Stomach smooth muscle (tissue), 2 donors: ENCODE results near the gene TAF1D.
"Not testable (repeated sequence)": the region's sequence is repeated elsewhere in the genome, so short reads cannot be mapped to it uniquely, and the experiment has no call there.

Experiments used
- H3K27ac ChIP-seq: one replicate; pipeline ENCODE4 v1.7.0; 2013; ENCODE audit warnings: mild to moderate bottlenecking, low read length, inconsistent platforms
- H3K27me3 ChIP-seq, 2 donors: one replicate each; pipeline ENCODE4 v1.7.0; 2013; ENCODE audit warnings: low read length in 2 of 2; ENCODE audit not compliant: insufficient read depth in 2 of 2, control insufficient read depth in 1 of 2
- H3K36me3 ChIP-seq, 2 donors: one replicate each; pipeline ENCODE4 v1.7.0; 2013; ENCODE audit warnings: low read length in 2 of 2; ENCODE audit not compliant: control insufficient read depth in 2 of 2, insufficient read depth in 2 of 2
- H3K4me1 ChIP-seq: one replicate; pipeline ENCODE4 v1.7.0; 2013; ENCODE audit warnings: low read length; ENCODE audit not compliant: control insufficient read depth, insufficient read depth
- H3K4me3 ChIP-seq, 2 donors: one replicate each; pipeline ENCODE4 v1.7.0; 2013; ENCODE audit warnings: low read length in 2 of 2
- H3K9ac ChIP-seq, 2 donors: one replicate each; pipeline ENCODE4 v1.7.0; 2013; ENCODE audit warnings: low read length in 2 of 2, mild to moderate bottlenecking in 1 of 2
- H3K9me3 ChIP-seq, 2 donors: one replicate each; pipeline ENCODE4 v1.7.0; 2013; ENCODE audit warnings: low read length in 2 of 2; ENCODE audit not compliant: control insufficient read depth in 2 of 2
- donor health status: healthy.
- donor health status: Pancreatic carcinoma.

The TAF1D gene

DNA sequence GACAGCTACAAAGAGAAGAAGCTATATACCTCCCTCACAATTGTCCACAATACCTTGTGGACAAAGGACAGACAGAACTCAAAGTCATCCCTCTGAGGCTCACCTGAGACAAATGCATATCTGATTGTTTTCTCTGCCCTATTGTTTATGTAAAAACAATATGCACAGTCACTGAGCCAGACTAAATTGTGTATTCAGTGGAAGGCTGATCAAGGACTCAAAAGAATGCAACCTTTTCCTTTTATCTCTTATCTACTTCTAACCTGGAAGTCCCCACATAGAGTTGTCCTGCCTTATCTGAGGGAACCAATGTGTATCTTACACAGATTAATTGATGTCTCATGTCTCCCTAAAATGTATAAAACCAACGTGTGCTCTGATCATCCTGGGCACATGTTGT lies 28.9 kb upstream of the TAF1D start:
- Histone ChIP-seq H3K27ac (no peak overlapping the region), H3K4me3 (no peak overlapping the region), H3K36me3 (peaks cover 0 to 6% of the 10 kb centered on the region in 2 donors), H3K9me3 (no peaks in the 10 kb centered on the region), H3K27me3 (no peaks in the 10 kb centered on the region), H3K9ac (no peak overlapping the region), H3K4me1 (no peaks in the 10 kb centered on the region)

DNA sequence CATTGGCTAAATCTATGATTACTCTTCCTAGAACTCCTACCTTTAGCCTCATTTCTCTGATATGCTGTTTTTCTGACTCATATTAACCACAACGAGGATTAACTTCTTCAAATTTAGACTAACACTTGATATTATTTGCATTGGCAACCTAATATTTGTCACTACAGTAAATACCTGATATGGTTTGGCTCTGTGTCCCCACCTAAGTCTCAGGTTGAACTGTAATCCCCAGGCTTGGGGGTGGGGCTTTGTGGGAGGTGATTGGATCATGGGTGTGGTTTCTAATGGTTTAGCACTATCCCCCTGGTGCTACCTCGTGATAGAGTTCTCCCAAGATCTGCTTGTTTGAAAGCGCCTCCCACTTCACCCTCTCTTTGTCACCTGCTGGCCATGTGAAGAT lies 25.7 kb upstream of the TAF1D start:
- H3K36me3 ChIP-seq, result peaks cover 6 to 9% of the 10 kb centered on the region in 2 donors
- no peaks in the 10 kb centered on the region for H3K27me3 ChIP-seq
- no peak overlapping the region for H3K27ac ChIP-seq
- no peaks in the 10 kb centered on the region for H3K9me3 ChIP-seq
- no peaks in the 10 kb centered on the region for H3K4me1 ChIP-seq
- no peak overlapping the region for H3K9ac ChIP-seq
- no peak overlapping the region for H3K4me3 ChIP-seq

DNA sequence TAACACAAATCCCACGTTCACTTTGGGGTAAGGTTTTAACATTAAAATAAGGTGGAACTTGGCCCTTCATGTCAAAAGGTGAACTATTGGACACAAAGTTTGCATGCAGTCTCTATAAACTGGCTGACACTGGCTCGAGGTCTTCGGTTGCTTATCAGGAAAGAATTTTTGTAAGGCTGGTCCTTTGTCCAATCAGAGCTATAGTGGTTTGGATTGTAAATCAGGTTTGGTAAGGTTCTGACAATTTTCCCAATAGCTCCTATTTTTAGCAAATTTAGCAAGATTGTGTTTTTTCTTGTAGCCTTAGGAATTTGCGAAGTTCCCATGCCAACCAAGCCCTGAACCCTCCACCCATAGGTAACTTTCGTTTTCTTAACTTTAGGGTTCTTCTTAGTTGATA lies 25.2 kb upstream of the TAF1D start:
- H3K9ac ChIP-seq, result no peak overlapping the region
- peaks cover 6 to 9% of the 10 kb centered on the region in 2 donors for H3K36me3 ChIP-seq
- H3K27ac ChIP-seq, result no peak overlapping the region
- no peaks in the 10 kb centered on the region for H3K4me1 ChIP-seq
- no peaks in the 10 kb centered on the region for H3K9me3 ChIP-seq
- no peaks in the 10 kb centered on the region for H3K27me3 ChIP-seq
- H3K4me3 ChIP-seq, result no peak overlapping the region

DNA sequence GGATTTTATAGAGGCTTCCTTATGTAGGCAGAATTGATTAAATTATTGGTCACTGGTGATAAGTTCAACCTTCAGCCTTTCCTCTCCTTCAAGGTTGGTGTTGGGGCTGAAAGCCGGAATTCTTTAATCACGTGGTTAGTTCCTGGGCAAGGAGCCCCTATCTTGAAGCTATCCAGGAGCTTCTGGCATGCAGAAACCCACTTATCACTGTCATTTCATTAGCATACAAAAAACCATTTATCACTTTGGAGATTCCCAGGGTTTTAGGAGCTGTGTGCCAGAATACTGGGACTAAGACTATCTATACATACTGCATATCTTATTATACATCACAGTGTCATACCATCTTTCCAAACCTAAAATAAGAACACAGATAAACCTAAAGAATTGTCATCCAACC lies 24.3 kb upstream of the TAF1D start:
- Histone ChIP-seq H3K4me3 (no peak overlapping the region), H3K27me3 (no peaks in the 10 kb centered on the region), H3K9ac (no peak overlapping the region), H3K36me3 (peaks cover 3 to 15% of the 10 kb centered on the region in 2 donors), H3K27ac (no peak overlapping the region), H3K9me3 (no peaks in the 10 kb centered on the region), H3K4me1 (no peaks in the 10 kb centered on the region)

DNA sequence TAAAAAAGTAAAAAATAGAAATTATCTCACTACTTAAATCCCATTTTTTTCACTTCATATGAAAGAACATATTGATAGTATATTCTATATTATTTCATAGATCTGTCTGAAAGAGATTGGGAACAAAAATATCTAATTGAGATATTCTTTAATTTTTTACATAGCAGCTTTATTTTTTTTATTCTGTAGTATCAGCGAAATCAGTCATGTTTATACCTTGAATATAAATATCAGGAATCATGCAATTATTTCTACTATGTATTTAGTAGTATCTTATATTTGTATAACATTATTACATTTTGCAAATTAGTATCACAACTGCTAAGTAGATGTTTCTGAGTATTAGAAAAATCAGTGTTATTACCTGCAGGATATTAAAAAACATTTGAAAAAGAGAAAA lies 20.6 kb upstream of the TAF1D start:
- Histone ChIP-seq H3K9ac (no peak overlapping the region), H3K9me3 (no peaks in the 10 kb centered on the region), H3K27me3 (no peaks in the 10 kb centered on the region), H3K4me3 (no peak overlapping the region), H3K27ac (no peak overlapping the region), H3K4me1 (no peaks in the 10 kb centered on the region), H3K36me3 (peaks cover 4 to 23% of the 10 kb centered on the region in 2 donors)

DNA sequence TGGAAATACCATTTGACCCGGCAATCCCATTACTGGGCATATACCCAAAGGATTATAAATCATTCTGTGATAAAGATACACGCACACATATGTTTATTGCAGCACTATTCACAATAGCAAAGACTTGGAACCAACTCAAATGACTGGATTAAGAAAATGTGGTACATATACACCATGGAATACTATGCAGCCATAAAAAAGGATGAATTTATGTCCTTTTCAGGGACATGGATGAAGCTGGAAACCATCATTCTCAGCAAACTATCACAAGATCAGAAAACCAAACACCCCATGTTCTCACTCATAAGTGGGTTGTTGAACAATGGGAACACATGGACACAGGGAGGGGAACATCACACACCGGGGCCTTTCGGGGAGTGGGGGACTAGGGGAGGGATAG lies 17.8 kb upstream of the TAF1D start:
- peaks cover 4 to 33% of the 10 kb centered on the region in 2 donors for H3K36me3 ChIP-seq
- H3K4me3 ChIP-seq, result not testable (repeated sequence)

DNA sequence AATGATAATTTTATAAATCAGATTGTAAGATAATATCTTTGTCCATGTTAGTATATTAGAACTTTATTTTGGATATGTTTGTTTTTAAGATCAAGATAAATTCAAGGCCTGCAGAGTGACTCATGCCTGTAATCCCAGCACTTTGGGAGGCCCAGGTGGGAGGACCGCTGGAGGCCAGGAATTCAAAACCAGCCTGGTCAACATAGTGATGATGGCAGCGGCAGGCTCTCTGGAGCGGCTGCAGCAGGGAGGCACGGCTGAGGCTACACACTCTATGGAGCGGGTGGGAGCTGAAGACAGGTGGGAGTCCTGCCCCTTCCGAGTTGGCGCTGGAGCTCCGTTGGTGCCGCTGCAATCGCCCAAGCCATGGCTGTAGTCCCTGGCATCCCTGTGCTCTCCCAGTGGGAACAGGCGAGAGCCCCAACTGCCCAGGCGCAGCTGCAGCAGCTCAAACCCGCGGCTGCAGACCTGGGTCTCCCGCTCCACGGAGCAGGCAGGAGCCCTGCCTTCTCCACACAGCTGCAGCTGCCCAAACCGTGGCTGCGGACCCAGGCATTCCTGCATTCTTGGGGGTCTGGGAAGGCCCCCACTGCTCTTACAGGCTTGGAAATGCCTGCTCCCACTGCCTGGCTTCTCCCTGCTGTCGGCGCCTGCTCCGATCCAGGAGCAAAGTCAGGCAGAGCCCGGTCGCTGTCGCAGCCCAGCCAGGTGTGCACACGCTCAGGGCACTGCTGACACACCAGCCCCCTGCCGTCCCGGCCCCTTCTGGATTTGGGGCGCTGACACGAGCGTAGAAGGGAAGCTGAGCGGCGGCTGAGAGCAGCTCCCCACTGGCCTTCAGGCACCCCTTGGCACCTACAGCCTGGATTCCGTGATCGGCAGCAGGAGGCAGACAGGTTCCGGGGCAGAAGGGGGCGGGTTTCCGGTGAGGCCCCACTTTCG lies 16.9 kb upstream of the TAF1D start:
- H3K4me3 ChIP-seq, result no peak overlapping the region
- no peaks in the 10 kb centered on the region for H3K4me1 ChIP-seq
- no peaks in the 10 kb centered on the region for H3K27me3 ChIP-seq
- H3K27ac ChIP-seq, result no peak overlapping the region
- H3K9ac ChIP-seq, result no peak overlapping the region
- no peaks in the 10 kb centered on the region for H3K9me3 ChIP-seq
- peaks cover 4 to 36% of the 10 kb centered on the region in 2 donors for H3K36me3 ChIP-seq

More for the DNA sequence above, 17.8 kb upstream of the TAF1D start:
- H3K27me3 ChIP-seq, H3K27ac ChIP-seq, H3K9ac ChIP-seq, H3K4me1 ChIP-seq, H3K9me3 ChIP-seq: not testable (repeated sequence)

DNA sequence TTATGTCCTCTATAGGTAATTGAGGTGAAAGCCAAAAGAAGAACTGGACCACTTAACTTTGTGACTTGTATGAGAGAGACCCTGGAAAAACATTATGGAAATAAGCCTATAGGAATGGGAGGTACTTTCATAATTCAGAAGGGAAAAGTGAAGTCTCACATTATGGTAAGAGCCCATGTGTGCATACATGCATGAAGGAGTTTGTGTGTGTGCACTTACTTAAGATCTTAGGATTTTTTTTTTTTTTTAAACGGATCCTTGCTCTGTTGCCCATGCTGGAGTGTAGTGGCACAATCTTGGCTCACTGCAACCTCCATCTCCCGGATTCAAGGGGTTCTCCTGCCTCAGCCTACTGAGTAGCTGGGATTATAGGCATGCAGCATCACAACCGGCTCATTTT lies 16.0 kb upstream of the TAF1D start:
- peaks cover 4 to 29% of the 10 kb centered on the region in 2 donors for H3K36me3 ChIP-seq
- no peak overlapping the region for H3K27ac ChIP-seq
- no peak overlapping the region for H3K9ac ChIP-seq
- H3K9me3 ChIP-seq, result no peaks in the 10 kb centered on the region
- H3K4me3 ChIP-seq, result no peak overlapping the region
- no peaks in the 10 kb centered on the region for H3K27me3 ChIP-seq
- H3K4me1 ChIP-seq, result no peaks in the 10 kb centered on the region

DNA sequence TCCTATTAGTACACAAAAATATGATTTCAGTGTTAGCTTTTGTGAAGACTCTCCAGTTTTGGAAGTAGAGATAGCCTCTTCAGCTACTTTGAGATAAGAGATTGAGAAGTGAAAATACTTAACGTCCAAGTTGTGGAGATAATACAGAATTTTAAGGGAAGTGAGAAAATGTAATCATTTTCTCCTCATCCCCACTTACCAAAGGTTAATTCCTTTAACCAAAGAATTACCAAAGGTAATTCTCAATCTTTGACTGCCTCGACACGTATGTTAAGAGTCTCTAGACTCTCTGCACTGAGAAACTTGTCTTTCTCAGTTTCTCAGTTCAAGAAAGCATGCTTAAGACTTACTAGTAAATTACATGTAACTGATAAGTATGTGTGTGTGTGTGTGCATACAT lies 15.5 kb upstream of the TAF1D start:
- Histone ChIP-seq H3K4me1 (no peaks in the 10 kb centered on the region), H3K9ac (no peak overlapping the region), H3K4me3 (no peak overlapping the region), H3K36me3 (peaks cover 4 to 28% of the 10 kb centered on the region in 2 donors), H3K27me3 (no peaks in the 10 kb centered on the region), H3K9me3 (no peaks in the 10 kb centered on the region), H3K27ac (no peak overlapping the region)

DNA sequence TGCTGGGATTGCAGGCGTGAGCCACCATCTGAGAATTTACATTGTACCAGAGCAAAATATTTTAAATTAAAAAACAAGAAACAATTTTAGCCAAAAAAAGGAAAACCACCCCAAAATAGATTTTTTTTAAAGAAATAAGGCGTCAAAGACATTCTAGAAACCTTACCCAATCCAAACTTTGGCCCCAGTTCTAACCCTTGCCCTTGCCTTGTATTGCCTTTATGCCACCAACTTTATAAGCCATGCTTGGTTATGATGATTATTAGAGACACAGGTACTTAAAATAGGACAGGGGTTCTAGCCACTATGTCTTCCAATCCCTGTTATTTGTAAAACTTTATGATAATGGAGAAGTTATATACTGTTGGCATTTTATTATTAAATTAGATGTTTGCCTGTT lies 11.9 kb upstream of the TAF1D start:
- Histone ChIP-seq H3K4me3 (no peak overlapping the region), H3K36me3 (peaks cover 2 to 22% of the 10 kb centered on the region in 2 donors), H3K27me3 (no peaks in the 10 kb centered on the region), H3K27ac (no peak overlapping the region), H3K9ac (no peak overlapping the region), H3K9me3 (no peaks in the 10 kb centered on the region), H3K4me1 (no peaks in the 10 kb centered on the region)

DNA sequence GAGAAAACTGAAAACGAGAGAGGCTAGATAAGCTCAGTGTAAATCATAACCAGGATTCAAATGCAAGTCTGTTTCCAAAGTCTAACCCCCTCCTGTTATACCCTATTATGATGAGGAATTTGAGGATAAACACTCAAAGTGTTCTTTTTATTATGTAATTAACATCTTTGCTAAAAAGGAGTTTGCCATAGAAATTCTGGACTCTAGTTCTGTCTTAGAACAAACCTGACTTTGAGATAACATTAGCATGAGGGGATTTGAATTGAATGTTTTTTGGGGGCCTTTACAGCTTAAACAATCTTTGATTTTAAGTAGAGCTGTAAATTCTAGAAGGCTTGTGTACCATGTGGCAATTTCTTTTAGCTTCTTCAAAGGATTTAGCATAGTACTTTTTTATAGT lies 9.7 kb upstream of the TAF1D start:
- Histone ChIP-seq H3K27ac (no peak overlapping the region), H3K9me3 (no peaks in the 10 kb centered on the region), H3K4me1 (no peaks in the 10 kb centered on the region), H3K27me3 (no peaks in the 10 kb centered on the region), H3K4me3 (no peak overlapping the region), H3K36me3 (peaks cover 0 to 7% of the 10 kb centered on the region in 2 donors), H3K9ac (no peak overlapping the region)
